Fibroblast of mammary gland (primary cell): ENCODE results near the gene RASA3.

Experiments used
- DNase-seq: peaks from one replicate; pipeline ENCODE4 v3.0.0-alpha.2; 2010; ENCODE audit warnings: low read depth
- H3K4me3 ChIP-seq: 2 replicates; pipeline ENCODE4 v1.5.1; 2011; ENCODE audit warnings: low read depth, mild to moderate bottlenecking, low read length, moderate library complexity; ENCODE audit not compliant: control insufficient read depth
- TF ChIP-seq, protein P1 (sequence below): conservative IDR thresholded peaks from 2 replicates; pipeline ENCODE4 v1.5.1; 2011; ENCODE audit warnings: low read depth, low read length, inconsistent platforms; ENCODE audit not compliant: control insufficient read depth, insufficient read depth

RASA3 gene

DNA sequence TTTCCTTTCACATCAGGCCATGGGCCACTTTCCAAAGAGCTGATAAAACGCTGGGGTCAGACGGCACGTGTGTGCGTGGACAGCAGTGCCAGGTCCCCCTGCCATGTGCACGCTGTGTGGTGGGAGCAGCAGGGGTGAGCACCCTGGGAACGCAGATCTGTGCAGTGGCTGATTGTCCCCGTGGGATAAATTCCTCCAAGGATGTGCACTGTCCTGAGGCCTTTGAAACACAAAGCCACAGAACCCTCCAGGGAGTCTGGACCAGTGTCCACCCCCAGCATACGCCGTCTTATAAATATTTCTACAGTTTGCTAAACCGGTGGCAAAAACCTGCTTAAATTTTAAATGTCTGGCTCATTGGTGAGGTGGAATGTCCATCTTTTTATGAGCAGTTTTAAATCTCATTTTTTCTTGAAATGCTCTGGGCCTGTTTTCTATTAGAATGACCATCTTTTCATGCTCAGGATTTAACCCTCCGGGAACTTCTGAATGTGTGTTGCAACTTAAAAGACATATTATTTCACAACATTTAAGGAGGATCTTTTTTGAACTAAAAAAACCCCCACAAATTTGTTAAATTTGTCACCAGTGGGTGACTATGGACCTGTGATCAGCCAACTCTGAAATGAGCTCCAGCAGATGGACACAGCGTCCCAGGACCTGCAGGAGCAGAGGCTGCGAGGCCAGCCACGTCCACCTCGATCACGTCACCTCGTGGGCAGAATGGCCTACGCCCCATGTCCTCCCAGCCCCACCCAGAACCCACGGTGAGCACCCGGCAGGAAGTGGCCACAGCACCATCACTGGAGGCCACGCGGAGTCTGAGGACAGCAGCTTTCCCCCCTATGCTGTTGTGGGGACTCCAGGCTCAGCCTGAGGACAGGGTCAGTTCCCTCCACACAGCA, 68.6 kb downstream of the RASA3 start:
- TF ChIP-seq, protein P1, sequence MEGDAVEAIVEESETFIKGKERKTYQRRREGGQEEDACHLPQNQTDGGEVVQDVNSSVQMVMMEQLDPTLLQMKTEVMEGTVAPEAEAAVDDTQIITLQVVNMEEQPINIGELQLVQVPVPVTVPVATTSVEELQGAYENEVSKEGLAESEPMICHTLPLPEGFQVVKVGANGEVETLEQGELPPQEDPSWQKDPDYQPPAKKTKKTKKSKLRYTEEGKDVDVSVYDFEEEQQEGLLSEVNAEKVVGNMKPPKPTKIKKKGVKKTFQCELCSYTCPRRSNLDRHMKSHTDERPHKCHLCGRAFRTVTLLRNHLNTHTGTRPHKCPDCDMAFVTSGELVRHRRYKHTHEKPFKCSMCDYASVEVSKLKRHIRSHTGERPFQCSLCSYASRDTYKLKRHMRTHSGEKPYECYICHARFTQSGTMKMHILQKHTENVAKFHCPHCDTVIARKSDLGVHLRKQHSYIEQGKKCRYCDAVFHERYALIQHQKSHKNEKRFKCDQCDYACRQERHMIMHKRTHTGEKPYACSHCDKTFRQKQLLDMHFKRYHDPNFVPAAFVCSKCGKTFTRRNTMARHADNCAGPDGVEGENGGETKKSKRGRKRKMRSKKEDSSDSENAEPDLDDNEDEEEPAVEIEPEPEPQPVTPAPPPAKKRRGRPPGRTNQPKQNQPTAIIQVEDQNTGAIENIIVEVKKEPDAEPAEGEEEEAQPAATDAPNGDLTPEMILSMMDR: no peak
- H3K4me3 ChIP-seq: peak overlapping the region; percentile 37
- peak; percentile 81 for DNase-seq

DNA sequence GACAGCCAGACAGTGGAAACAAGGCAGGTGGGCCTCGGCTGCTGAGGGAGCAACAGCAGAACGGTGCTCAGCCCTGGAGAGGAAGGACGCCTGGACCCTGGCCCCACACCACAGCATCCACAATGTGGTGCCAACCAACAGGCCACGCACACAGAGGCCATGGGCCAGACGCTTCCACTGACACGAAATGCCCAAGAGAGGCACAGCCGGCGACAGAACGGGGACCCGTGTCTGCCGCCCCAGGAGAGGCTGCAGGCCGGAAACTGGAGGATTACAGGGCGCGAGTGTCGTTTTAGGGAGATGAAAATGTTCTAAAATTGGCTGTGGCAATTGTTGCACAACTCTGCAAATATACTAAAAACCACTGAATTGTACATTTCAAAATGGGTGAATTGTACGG, 69.7 kb downstream of the RASA3 start:
- DNase-seq: no peak
- TF ChIP-seq, protein P1: no peak
- H3K4me3 ChIP-seq: no peak overlapping the region

DNA sequence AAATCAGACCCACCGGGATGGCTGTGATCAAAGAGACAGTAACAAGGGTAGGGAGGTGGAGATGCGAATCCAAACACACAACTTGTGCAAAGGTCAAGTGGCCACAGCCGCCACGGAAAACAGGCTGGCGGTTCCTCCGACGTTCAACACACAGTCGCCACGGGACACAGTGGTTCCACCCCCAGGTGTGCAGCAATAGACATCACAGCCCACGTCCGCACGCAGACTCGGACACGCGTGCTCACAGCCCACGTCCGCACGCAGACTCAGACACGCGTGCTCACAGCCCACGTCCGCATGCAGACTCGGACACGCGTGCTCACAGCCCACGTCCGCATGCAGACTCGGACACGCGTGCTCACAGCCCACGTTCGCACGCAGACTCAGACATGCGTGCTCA, 70.1 kb downstream of the RASA3 start:
- H3K4me3 ChIP-seq: no peak overlapping the region
- DNase-seq: no peak
- TF ChIP-seq, protein P1: no peak

DNA sequence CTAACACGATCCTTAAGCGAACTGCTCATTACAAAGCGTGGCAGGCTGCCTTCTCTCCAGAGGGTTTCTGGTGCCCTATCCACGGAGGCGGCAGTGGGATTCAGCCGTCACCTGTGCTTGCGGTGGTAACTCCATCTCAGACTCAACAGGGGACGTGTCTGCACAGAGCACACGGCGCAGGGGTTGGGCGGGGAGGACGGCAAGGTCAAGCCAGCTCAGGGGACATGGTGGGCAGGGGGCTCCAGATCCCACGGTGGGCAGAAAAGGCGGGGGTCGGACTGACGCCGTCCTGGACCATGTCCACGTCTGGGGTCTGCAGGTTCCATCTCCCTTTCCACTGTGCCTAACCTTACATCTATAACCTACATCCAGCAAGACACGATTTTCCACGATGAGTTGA, 70.7 kb downstream of the RASA3 start:
- TF ChIP-seq, protein P1: no peak
- no peak for DNase-seq
- no peak overlapping the region for H3K4me3 ChIP-seq

DNA sequence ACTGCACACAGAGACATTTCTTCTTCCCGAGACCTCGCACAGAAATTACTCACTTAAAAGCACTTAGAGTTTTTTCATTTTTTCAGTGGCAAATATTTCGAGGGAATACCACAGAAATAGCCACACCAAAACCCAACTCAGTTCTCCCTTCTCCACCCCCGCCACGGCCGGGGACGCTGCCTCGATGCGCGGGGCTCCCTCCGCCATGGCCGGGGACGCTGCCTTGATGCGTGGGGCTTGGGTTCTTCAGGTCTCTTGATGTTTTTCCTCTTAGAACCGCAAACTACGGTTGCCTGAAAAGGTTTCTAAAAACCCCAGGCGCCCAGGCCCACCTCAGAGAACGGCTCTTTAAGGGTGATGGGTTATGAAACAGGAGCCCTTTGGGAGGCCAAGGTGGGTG, 71.4 kb downstream of the RASA3 start:
- no peak overlapping the region for H3K4me3 ChIP-seq
- TF ChIP-seq, protein P1: no peak
- DNase-seq: no peak

DNA sequence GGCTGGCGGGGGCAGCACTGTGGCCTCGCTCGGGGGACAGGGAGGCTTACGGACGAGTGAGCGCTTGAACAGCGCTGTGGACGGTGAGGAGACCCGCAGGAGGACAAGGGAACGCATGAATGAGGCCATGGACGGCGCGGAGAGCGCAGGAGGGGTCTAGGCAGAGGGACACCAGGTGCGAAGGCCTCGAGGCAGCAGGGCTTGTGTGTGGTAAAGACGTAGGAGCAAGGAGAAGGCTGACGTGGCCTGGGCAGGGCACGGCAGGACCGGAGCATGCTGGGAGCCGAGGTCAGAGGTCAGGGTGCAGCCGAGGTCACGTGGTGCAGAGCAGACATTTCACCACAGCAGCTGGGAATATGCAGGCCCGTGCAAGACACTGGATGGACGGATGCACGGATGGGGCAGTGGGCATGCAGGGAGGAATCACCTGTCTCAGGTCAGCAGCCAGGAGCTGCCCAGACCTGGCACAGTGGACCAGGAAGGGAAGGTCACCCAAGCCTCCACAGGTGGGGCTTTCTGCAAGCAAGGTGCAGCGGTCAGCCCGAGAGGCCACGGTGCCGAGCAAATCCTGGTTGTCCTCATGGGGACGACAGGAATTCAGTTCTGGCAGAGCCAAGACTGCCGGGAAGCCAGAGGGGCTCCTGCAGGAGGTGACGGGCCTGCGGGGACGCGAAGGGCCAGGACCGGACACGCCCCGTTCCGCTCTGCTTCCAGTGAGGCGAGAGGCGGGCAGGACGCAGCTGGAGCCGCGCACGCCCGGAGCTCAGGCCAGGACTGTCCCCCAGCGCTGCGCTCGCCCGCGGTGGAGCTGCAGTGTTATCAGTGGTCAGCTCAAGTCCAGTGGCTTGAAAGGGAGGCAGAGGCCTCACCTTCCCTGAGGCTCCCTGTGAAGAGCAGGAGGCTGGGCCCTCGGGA, 72.2 kb downstream of the RASA3 start:
- DNase-seq: no peak
- TF ChIP-seq, protein P1: no peak
- no peak overlapping the region for H3K4me3 ChIP-seq
